Lower leg skin (tissue), 4 donors: ENCODE data around the gene RBM26. TPM values are rescaled to one million over a fixed set of nuclear protein-coding genes. Genes with fewer than 3 reads are reported as not detected.

Experiments used
- DNase-seq, 2 donors: peaks; one replicate each; pipeline ENCODE4 v3.0.0-alpha.2; 2019; ENCODE audit warnings: low spot score in 2 of 2
- H3K4me3 ChIP-seq: fragments of 200-600 bp; sonication (generic); 2 replicates; pipeline ENCODE4 v1.5.1; 2017; ENCODE audit warnings: mild to moderate bottlenecking, low read depth; ENCODE audit not compliant: poor library complexity, severe bottlenecking
- CTCF ChIP-seq, 3 donors: fragments of 450-650 bp; IDR thresholded peaks; one replicate each; pipeline ENCODE4 v1.5.1; 2016; ENCODE audit warnings: antibody characterized with exemption in 3 of 3, mild to moderate bottlenecking in 3 of 3, moderate library complexity in 2 of 3
- POLR2A ChIP-seq, 2 donors: fragments of 450-650 bp; IDR thresholded peaks; one replicate each; pipeline ENCODE4 v1.6.1; 2016 to 2017; ENCODE audit warnings: antibody characterized with exemption in 2 of 2, mild to moderate bottlenecking in 1 of 2, moderate library complexity in 1 of 2
- WGBS, 2 donors: methylation state at CpG; one replicate each; pipeline ENCODE4 v1.1.5; 2018; 5-methylcytosine and 5-hydroxymethylcytosine counted together
- intact Hi-C: fragments of 100-400 bp; cut with DNase I; formaldehyde crosslinking; loops from one replicate; pipeline ENCODE4 v1.15.0; 2023; ENCODE audit warnings: low total_unique reads
- total RNA-seq, 4 donors: library from RNA; depleted of rRNA; stranded (reverse); fragments of >200 nt; gene quantifications; one replicate each; pipeline ENCODE4 v1.1.0, GENCODE V29; 2016

Gene RBM26
- total RNA-seq, 4 donors from 2014 or later = 23.5 to 29.6 (median 28.8) TPM

- WGBS, 2 donors = 83% methylated on average over 9 of the region's 9 CpGs
- intact Hi-C loops = no loop called here
- no peak for TF ChIP-seq CTCF (IDR thresholded peaks at IDR 0.05)
- TF ChIP-seq POLR2A (IDR thresholded peaks at IDR 0.05) = no peak
- DNase-seq = no peak
- no peak overlapping the region for H3K4me3 ChIP-seq
These were observed 115.3 kb downstream of the RBM26 start for GRCh38 chr13:79290595-79291244.

- H3K4me3 ChIP-seq = no peak overlapping the region
- no peak for DNase-seq
- no peak for TF ChIP-seq CTCF (IDR thresholded peaks at IDR 0.05)
- TF ChIP-seq POLR2A (IDR thresholded peaks at IDR 0.05) = no peak
- intact Hi-C loops = no loop called here
These were observed 116.5 kb downstream of the RBM26 start for GRCh38 chr13:79289571-79289970.

- intact Hi-C loops = no loop called here
- TF ChIP-seq CTCF (IDR thresholded peaks at IDR 0.05) (no peak), POLR2A (IDR thresholded peaks at IDR 0.05) (no peak)
- no peak for DNase-seq
- H3K4me3 ChIP-seq = no peak overlapping the region
- WGBS, 2 donors = 63 to 66% methylated on average over 9 of the region's 9 CpGs
These were observed 117.9 kb downstream of the RBM26 start for GRCh38 chr13:79287939-79288795.

GRCh38 chr13:79285159-79285558 lies 120.9 kb downstream of the RBM26 start:
- TF ChIP-seq POLR2A (IDR thresholded peaks at IDR 0.05) (no peak), CTCF (IDR thresholded peaks at IDR 0.05) (no peak)
- H3K4me3 ChIP-seq = no peak overlapping the region
- no peak for DNase-seq
- 83 to 85% methylated on average over 3 of the region's 3 CpGs for WGBS, 2 donors
- intact Hi-C loops = no loop called here

GRCh38 chr13:79283742-79284141 lies 122.3 kb downstream of the RBM26 start:
- intact Hi-C loops = no loop called here
- H3K4me3 ChIP-seq = no peak overlapping the region
- TF ChIP-seq CTCF (IDR thresholded peaks at IDR 0.05) = no peak
- TF ChIP-seq POLR2A (IDR thresholded peaks at IDR 0.05) = no peak
- no peak for DNase-seq
- 88 to 90% methylated on average over 2 of the region's 2 CpGs for WGBS, 2 donors
